SH-SY5Y (cell line): ENCODE results near the gene KCNJ15.

Source experiments
- GATA2 ChIP-seq: IDR thresholded peaks from 2 replicates; pipeline ENCODE4 v1.6.1; 2011; ENCODE audit warnings: mild to moderate bottlenecking, low read depth, low read length
- GATA3 ChIP-seq: IDR thresholded peaks from 2 replicates; pipeline ENCODE4 v1.6.1; 2011; ENCODE audit warnings: low read depth, mild to moderate bottlenecking, low read length, moderate library complexity

- TF ChIP-seq GATA2 (no peak), GATA3 (no peak)
Observed at GRCh38 chr21:38223893-38224540, 32.8 kb upstream of the KCNJ15 start.
